Activated CD4-positive, CD25-positive, alpha-beta regulatory T cell treated with anti-CD3 and anti-CD28 coated beads, Interleukin-2, amount 50 U/mL, for 72 hours (primary cell): Measurements from ENCODE around the gene UGT2B10.
"Not testable (repeated sequence)": the region's sequence is repeated elsewhere in the genome, so short reads cannot be mapped to it uniquely, and the experiment has no call there.

ENCODE experiments used
- DNase-seq: peaks from one replicate; pipeline ENCODE4 v3.0.0; 2021

The UGT2B10 gene

GRCh38 chr4:68815617-68816409, at the start of gene UGT2B10:
Gene UGT2B10, plus strand, starts transcription at chr4:68815994. Its CDS starts 26 bp downstream, at chr4:68816020.
- not testable (repeated sequence) for DNase-seq

GRCh38 chr4:68771836-68772235, 44.0 kb upstream of the UGT2B10 start:
- not testable (repeated sequence) for DNase-seq

- no peak for DNase-seq
Observed at GRCh38 chr4:68773699-68774098, 42.1 kb upstream of the UGT2B10 start.

- DNase-seq: no peak
Observed at GRCh38 chr4:68780232-68780631, 35.6 kb upstream of the UGT2B10 start.

- no peak for DNase-seq
Observed at GRCh38 chr4:68797048-68797447, 18.7 kb upstream of the UGT2B10 start.

GRCh38 chr4:68797618-68798017, 18.2 kb upstream of the UGT2B10 start:
- no peak for DNase-seq

- DNase-seq: no peak
Observed at GRCh38 chr4:68803013-68803412, 12.8 kb upstream of the UGT2B10 start.

- DNase-seq: no peak
Observed at GRCh38 chr4:68808060-68808459, 7.7 kb upstream of the UGT2B10 start.

- DNase-seq: no peak
Observed at GRCh38 chr4:68810919-68811318, 4.9 kb upstream of the UGT2B10 start.

- DNase-seq: not testable (repeated sequence)
Observed at GRCh38 chr4:68816410-68817265, 844 bp downstream of the UGT2B10 start.

GRCh38 chr4:68817386-68817785, 1.6 kb downstream of the UGT2B10 start:
- no peak for DNase-seq

GRCh38 chr4:68818030-68818462, 2.3 kb downstream of the UGT2B10 start:
- DNase-seq: not testable (repeated sequence)

- DNase-seq: no peak
Observed at GRCh38 chr4:68831642-68832041, 15.8 kb downstream of the UGT2B10 start.

- DNase-seq: no peak
Observed at GRCh38 chr4:68850293-68850692, 34.5 kb downstream of the UGT2B10 start.

- DNase-seq: no peak
Observed at GRCh38 chr4:68855771-68856170, 40.0 kb downstream of the UGT2B10 start.

GRCh38 chr4:68858039-68858438, 42.2 kb downstream of the UGT2B10 start:
- no peak for DNase-seq

GRCh38 chr4:68859655-68860054, 43.9 kb downstream of the UGT2B10 start:
- no peak for DNase-seq

GRCh38 chr4:68861057-68861456, 45.3 kb downstream of the UGT2B10 start:
- DNase-seq: no peak

GRCh38 chr4:68864438-68865187, 48.8 kb downstream of the UGT2B10 start:
- DNase-seq: no peak

GRCh38 chr4:68865188-68865638, 49.4 kb downstream of the UGT2B10 start:
- DNase-seq: no peak

GRCh38 chr4:68865760-68866159, 50.0 kb downstream of the UGT2B10 start:
- DNase-seq: no peak

GRCh38 chr4:68869274-68869773, 53.5 kb downstream of the UGT2B10 start:
- DNase-seq: no peak
